Activated naive CD4-positive, alpha-beta T cell treated with anti-CD3 and anti-CD28 coated beads, Interleukin-2, amount 10 ng/mL, durations not matched to agents 7 days and 5 days (primary cell): ENCODE data around the gene DCTN1.
"Not testable (repeated sequence)": the region's sequence is repeated elsewhere in the genome, so short reads cannot be mapped to it uniquely, and the experiment has no call there.

ENCODE experiments used
- CTCF ChIA-PET: fragments of 350-600 bp; sonication (Branson Sonifier 250); formaldehyde crosslinking; loops from one replicate; lab custom pipeline; 2021; ENCODE audit warnings: antibody characterized with exemption; lab: Charles Lee
- DNase-seq: peaks from one replicate; pipeline ENCODE4 v3.0.0-alpha.2; 2020
- H3K27ac Mint-ChIP-seq: one replicate; pipeline ENCODE4 v1.8.0; 2021; ENCODE audit warnings: mild to moderate bottlenecking, moderate library complexity, mixed read lengths
- H3K27me3 Mint-ChIP-seq: one replicate; pipeline ENCODE4 v1.8.0; 2021; ENCODE audit warnings: mild to moderate bottlenecking, mixed read lengths
- H3K36me3 Mint-ChIP-seq: one replicate; pipeline ENCODE4 v1.8.0; 2021; ENCODE audit warnings: mixed read lengths
- H3K4me1 Mint-ChIP-seq: one replicate; pipeline ENCODE4 v1.8.0; 2021; ENCODE audit warnings: mixed read lengths
- H3K4me3 Mint-ChIP-seq: one replicate; pipeline ENCODE4 v1.8.0; 2021; ENCODE audit warnings: mild to moderate bottlenecking, moderate library complexity, mixed read lengths
- H3K9me3 Mint-ChIP-seq: one replicate; pipeline ENCODE4 v1.8.0; 2021; ENCODE audit warnings: mixed read lengths

DCTN1 gene

DNA sequence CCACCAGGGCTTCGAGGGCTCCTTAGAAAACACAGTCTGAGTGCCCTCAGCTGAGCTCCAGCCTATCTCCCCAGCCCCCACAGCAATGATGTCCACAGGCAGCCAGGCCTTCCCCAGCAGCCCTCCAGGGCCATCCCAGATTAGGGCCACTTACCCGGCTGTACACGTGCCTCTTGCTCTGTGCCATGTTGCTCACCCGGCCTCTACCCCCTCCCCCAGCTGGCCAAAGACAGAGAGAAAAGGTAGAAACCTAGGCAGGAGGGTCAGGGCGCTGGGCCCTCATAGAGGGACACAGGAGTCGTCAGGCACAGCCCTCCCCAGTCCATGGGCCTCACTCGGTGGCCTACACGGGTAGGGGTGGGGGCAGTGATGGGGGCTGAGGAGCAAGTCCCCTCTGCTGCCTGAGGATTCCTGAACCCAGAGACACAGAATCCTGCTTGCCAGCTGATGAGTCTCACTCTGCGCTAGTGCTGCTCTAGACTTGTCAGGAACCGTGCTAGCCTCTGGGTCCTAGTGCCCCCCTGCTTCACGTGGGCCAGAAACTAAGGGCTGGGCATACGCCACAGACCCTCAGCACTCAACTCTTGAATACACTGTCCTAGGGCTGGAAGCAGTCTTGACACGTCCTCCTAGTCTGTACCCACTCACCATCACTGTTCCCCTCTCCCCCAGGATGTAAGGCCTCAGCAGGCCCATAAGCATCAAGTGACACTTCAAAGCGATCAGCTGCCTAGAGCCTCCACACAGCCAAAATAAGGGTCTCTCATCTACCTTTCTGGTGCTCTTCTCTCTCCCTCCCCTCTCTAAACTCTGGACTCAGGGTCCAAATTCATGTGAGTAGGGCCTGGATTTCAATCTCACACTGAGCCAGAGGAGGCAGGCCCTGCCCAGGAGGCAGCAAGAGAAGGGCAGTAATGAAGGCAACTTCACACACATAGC is at the start of gene DCTN1:
Gene DCTN1 (minus strand): TSS at position 461 of the 939 bp plus-strand sequence. CDS start 274 bp downstream, at position 187.
- H3K9me3 Mint-ChIP-seq = no peaks in the 10 kb centered on the region
- CTCF ChIA-PET = interaction anchor here (1.1 kb wide), 2 partner anchors 10 to 45 kb away, joined by 3 to 4 read pairs; no protein-coding TSS in a partner anchor
- H3K4me1 Mint-ChIP-seq = peaks cover 23% of the 10 kb centered on the region
- H3K36me3 Mint-ChIP-seq = peaks cover 12% of the 10 kb centered on the region
- H3K27me3 Mint-ChIP-seq = no peaks in the 10 kb centered on the region
- H3K4me3 Mint-ChIP-seq = no peak within 1 kb of the TSS
- DNase-seq = peak; percentile 35
- H3K27ac Mint-ChIP-seq = no peak within 1 kb of the TSS

GRCh38 chr2:74428675-74429074 is 48.6 kb upstream of the DCTN1 start:
- H3K4me1 Mint-ChIP-seq = peaks cover 1% of the 10 kb centered on the region

GRCh38 chr2:74427551-74427950 is 47.4 kb upstream of the DCTN1 start:
- Mint-ChIP-seq H3K27me3 (peaks cover 8% of the 10 kb centered on the region), H3K9me3 (no peaks in the 10 kb centered on the region), H3K27ac (no peak overlapping the region), H3K4me1 (peaks cover 13% of the 10 kb centered on the region), H3K4me3 (no peak overlapping the region), H3K36me3 (peaks cover 17% of the 10 kb centered on the region)
- no peak for DNase-seq
- CTCF ChIA-PET = no interaction called here

More at GRCh38 chr2:74428675-74429074, 48.6 kb upstream of the DCTN1 start:
- Mint-ChIP-seq H3K9me3 (no peaks in the 10 kb centered on the region), H3K36me3 (peaks cover 14% of the 10 kb centered on the region), H3K27me3 (peaks cover 9% of the 10 kb centered on the region), H3K27ac (no peak overlapping the region), H3K4me3 (no peak overlapping the region)
- no peak for DNase-seq
- CTCF ChIA-PET = interaction anchor here (1.5 kb wide), 1 partner anchor 11 kb away, joined by 4 read pairs; no protein-coding TSS in a partner anchor

DNA sequence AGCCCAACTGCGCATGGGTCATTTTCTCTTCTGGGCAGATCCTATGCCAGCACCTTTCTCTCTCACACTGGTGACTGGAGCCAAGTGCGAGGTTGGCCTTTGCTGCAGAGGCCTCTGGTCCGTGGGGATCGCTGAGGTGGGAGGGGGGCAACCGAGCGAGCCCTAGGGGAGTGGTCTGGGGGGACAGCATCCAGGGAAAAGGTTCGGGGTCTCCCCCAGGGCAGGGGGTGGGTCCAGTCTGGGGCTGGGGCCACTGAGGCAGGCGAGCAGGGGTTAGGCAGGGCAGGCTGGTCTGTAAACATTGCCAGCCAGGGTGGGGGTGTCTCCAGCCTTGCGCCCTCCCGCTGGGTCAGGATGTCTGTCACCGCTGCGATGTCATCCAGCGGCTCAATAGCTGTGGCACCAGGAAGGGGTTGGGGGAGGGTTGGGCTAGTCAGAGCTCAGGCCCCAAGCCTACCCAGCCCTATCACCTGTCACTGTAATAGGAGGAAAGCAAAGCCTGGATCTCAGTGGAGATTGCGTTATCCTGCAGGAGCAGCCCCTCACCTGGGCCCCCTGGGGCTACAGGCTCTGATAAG is 46.2 kb upstream of the DCTN1 start:
- no peak for DNase-seq
- Mint-ChIP-seq H3K36me3 (peaks cover 17% of the 10 kb centered on the region), H3K4me3 (no peak overlapping the region), H3K27me3 (peaks cover 9% of the 10 kb centered on the region), H3K27ac (no peak overlapping the region), H3K9me3 (no peaks in the 10 kb centered on the region), H3K4me1 (peaks cover 20% of the 10 kb centered on the region)
- CTCF ChIA-PET = interaction anchor here (1.1 kb wide), 1 partner anchor 12 kb away, joined by 3 read pairs; no protein-coding TSS in a partner anchor

DNA sequence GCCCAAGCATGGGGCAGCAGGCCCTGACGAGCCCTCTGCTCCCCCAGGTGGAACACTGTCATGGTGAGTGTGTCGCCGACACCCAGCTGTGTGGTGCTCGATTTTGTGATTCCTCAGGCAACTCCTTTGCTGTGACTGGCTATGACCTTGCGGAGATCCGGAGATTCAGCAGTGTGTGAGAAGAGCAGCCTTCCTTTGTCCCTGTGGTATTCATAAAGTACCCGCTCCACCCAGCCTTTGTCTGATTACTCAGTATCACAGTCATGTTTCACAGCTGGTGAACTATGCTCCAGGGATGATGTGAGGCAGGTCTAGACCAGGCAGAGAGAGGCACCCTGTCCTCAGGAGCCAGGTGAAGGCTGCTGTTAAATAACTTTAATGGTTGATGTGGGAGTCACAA is 45.4 kb upstream of the DCTN1 start:
- CTCF ChIA-PET = interaction anchor here (0.7 to 1.1 kb wide), 2 partner anchors 13 to 274 kb away, joined by 3 read pairs; no protein-coding TSS in a partner anchor

DNA sequence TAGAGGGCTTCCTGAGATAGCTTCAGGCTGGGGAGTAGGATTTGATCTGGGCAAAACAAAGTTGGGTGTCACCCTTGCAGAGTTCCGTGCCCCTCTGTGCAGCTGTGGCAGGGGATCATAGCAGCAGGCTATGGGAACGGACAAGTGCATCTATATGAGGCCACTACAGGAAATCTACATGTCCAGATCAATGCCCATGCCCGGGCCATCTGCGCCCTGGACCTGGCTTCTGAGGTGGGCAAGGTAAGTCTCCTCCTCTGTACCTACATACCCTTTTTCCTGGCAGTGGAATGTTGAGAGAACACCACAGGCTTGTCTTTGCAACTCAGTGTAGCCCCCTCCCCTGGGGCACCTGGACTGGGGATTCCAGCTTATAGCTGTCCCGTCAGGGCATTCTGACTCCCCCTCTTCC is 44.9 kb upstream of the DCTN1 start:
- H3K4me3 Mint-ChIP-seq = no peak overlapping the region
- no peak for DNase-seq

More for the DNA sequence above, 45.4 kb upstream of the DCTN1 start:
- Mint-ChIP-seq H3K27me3 (peaks cover 10% of the 10 kb centered on the region), H3K27ac (no peak overlapping the region), H3K4me3 (no peak overlapping the region), H3K36me3 (peaks cover 17% of the 10 kb centered on the region), H3K4me1 (peaks cover 24% of the 10 kb centered on the region), H3K9me3 (no peaks in the 10 kb centered on the region)
- no peak for DNase-seq

DNA sequence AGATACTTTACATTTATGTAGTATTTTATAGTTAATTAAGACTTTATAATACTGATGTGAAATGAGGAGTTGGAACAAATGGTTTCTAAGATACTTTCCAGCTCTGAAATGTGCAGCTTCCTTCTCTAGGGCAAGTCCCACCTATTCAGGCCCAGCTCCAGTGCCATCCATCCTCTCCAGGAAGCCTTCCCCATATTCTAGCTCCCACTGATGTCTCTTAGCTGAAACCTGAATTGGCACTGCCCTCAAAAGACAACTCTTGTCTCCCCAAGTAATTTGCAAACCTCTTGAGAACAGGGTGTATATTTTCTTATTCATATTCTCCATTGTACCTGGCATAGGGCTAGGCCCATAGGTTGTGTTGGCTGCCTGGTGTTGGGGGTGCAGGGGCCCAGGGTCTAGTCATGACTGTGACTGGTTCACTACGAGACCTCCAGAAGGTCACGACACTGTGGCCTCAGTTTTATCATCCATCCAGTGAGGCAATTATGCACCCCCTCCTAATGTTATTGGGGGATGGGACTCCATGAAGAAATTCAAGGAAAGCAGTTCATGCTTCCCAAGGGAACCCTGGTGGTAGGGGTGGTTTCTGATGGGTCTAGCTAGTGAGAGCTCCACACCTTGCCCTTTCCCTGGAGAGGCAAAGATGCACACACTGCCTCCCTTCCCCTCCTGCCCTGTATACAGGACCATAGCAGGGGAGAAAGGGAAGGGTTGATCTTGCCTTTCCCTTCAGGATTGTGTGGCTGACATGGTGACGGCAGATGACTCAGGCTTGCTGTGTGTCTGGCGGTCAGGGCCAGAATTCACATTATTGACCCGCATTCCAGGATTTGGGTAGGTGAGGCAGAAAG is 44.3 kb upstream of the DCTN1 start:
- DNase-seq = no peak
- Mint-ChIP-seq H3K27me3 (peaks cover 10% of the 10 kb centered on the region), H3K4me1 (peaks cover 31% of the 10 kb centered on the region), H3K9me3 (no peaks in the 10 kb centered on the region), H3K27ac (peak overlapping the region; percentile 49), H3K36me3 (peaks cover 17% of the 10 kb centered on the region), H3K4me3 (no peak overlapping the region)
- CTCF ChIA-PET = no interaction called here

More for the DNA sequence above, 44.9 kb upstream of the DCTN1 start:
- H3K27me3 Mint-ChIP-seq = peaks cover 10% of the 10 kb centered on the region
- peaks cover 29% of the 10 kb centered on the region for H3K4me1 Mint-ChIP-seq
- CTCF ChIA-PET = interaction anchor here (0.7 to 1.1 kb wide), 2 partner anchors 14 to 273 kb away, joined by 3 read pairs; no protein-coding TSS in a partner anchor
- H3K9me3 Mint-ChIP-seq = no peaks in the 10 kb centered on the region
- no peak overlapping the region for H3K27ac Mint-ChIP-seq
- peaks cover 17% of the 10 kb centered on the region for H3K36me3 Mint-ChIP-seq

DNA sequence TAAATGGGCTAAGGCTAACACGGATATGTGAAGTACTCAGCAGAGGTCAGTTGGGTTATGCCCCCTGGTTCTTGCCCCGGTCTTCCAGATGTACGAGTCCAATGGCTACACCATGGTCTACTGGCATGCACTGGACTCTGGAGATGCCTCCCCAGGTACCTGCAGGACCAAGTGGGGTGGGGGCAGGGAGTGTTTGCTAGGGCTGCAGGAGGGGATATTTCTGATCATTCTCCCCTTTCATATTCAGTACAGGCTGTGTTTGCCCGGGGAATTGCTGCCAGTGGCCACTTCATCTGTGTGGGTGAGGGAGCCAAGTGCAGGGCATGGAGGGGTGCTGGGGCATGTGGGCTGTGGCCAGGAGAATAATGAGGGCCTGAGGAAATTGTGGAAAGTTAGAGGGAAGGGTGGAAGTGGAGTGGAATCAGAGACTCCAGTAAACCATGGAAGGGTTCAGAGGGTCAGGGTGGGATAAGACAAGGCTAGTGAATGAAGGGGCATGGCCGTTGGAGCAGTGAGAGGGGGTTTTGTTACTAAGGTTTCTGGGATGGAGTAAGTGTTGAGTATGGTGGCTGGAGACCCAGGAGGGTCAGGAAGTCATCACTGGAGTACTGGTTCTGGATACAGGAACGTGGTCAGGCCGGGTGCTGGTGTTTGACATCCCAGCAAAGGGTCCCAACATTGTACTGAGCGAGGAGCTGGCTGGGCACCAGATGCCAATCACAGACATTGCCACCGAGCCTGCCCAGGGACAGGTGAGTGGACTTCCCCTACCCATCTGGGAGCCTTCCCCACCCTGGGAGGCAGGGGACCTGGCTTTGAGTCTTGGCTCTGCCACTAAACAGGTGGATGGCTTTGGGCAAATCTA is 43.4 kb upstream of the DCTN1 start:
- CTCF ChIA-PET = no interaction called here
- Mint-ChIP-seq H3K4me1 (peaks cover 31% of the 10 kb centered on the region), H3K36me3 (peaks cover 17% of the 10 kb centered on the region), H3K27me3 (peaks cover 11% of the 10 kb centered on the region), H3K9me3 (no peaks in the 10 kb centered on the region), H3K4me3 (peak overlapping the region; percentile 98), H3K27ac (peak overlapping the region; percentile 98)
- DNase-seq = no peak

GRCh38 chr2:74421221-74421870 is 41.2 kb upstream of the DCTN1 start, which contains the start of the genes C2orf81 and WDR54:
Gene C2orf81 (minus strand): TSS chr2:74421619. CDS start chr2:74421560, 59 bp downstream.
Gene WDR54 (plus strand): TSS chr2:74421730. CDS start chr2:74422154, 424 bp downstream.
- CTCF ChIA-PET = interaction anchor here (0.7 to 1.9 kb wide), 7 partner anchors 20 to 166 kb away, joined by 3 to 6 read pairs (median 4); partner anchors contain the start of genes INO80B and MOGS
- H3K9me3 Mint-ChIP-seq = no peaks in the 10 kb centered on the region
- H3K27me3 Mint-ChIP-seq = peaks cover 26% of the 10 kb centered on the region
- peak; percentile 96 for DNase-seq
- peak within 1 kb of the TSS; percentile 98 for H3K4me3 Mint-ChIP-seq
- peaks cover 17% of the 10 kb centered on the region for H3K36me3 Mint-ChIP-seq
- peak within 1 kb of the TSS; percentile 98 for H3K27ac Mint-ChIP-seq
- H3K4me1 Mint-ChIP-seq = peaks cover 38% of the 10 kb centered on the region

GRCh38 chr2:74420443-74421103 is 40.5 kb upstream of the DCTN1 start:
- Mint-ChIP-seq H3K4me1 (peaks cover 44% of the 10 kb centered on the region), H3K4me3 (peak overlapping the region; percentile 98), H3K27ac (peak overlapping the region; percentile 98), H3K27me3 (peaks cover 34% of the 10 kb centered on the region), H3K36me3 (peaks cover 15% of the 10 kb centered on the region)
- not testable (repeated sequence) for H3K9me3 Mint-ChIP-seq, DNase-seq
- CTCF ChIA-PET = interaction anchor here (0.7 to 1.9 kb wide), 5 partner anchors 19 to 167 kb away, joined by 3 to 6 read pairs (median 4); partner anchors contain the start of gene MOGS

DNA sequence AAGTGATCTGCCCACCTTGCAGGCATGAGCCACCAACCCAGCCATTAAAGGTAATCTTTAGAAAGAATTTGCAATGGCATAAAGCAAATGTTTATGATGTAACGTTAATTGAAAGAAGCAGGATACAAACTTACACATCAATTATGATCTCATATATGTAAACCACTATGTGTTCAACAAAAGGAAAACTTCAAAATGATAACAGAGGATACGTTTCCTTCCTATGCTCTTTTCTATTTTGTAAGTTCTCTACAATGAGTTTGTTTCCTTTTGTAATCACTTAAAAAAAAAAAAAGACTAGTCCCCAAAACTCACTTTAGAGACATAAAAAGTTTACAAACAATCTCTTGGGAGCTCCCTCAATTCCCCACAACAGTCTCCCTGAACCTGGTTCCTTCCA is 39.9 kb upstream of the DCTN1 start:
- no peaks in the 10 kb centered on the region for H3K9me3 Mint-ChIP-seq
- CTCF ChIA-PET = interaction anchor here (1.4 to 1.9 kb wide), 3 partner anchors 19 to 112 kb away, joined by 3 to 6 read pairs (median 4); no protein-coding TSS in a partner anchor
- H3K4me3 Mint-ChIP-seq = peak overlapping the region; percentile 1
- peaks cover 40% of the 10 kb centered on the region for H3K27me3 Mint-ChIP-seq
- H3K36me3 Mint-ChIP-seq = peaks cover 13% of the 10 kb centered on the region
- H3K4me1 Mint-ChIP-seq = peaks cover 46% of the 10 kb centered on the region
- H3K27ac Mint-ChIP-seq = peak overlapping the region; percentile 13
- no peak for DNase-seq

- DNase-seq = no peak
- Mint-ChIP-seq H3K27me3 (peaks cover 46% of the 10 kb centered on the region), H3K9me3 (no peaks in the 10 kb centered on the region), H3K4me3 (no peak overlapping the region), H3K27ac (no peak overlapping the region), H3K4me1 (peaks cover 49% of the 10 kb centered on the region), H3K36me3 (peaks cover 7% of the 10 kb centered on the region)
- CTCF ChIA-PET = no interaction called here
Measured at GRCh38 chr2:74419345-74419744, 39.2 kb upstream of the DCTN1 start.
